Non-pigmented ciliary epithelial cell (primary cell): ENCODE data around the gene TLR10.

Experiments
- DNase-seq: peaks from one replicate; pipeline ENCODE4 v3.0.0-alpha.2; 2010; ENCODE audit warnings: low read depth

The TLR10 gene

DNA sequence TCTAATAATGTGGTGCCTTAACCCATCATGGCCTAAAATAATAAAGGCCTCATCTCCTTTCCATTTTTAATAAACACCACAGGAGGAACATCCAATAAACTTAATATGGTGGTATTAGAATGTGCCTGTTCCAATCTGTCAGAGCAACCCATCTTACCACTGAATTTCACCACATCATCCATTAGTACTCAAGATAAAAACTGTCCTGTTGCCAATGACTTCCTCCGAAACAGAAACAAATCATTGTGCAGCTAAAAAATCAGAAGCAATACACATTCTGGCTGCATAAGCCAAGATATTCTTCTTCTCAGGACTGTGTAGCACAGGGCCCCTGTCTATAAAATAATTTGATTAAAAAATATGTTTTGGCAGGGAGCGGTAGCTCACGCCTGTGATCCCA is 18.5 kb downstream of the TLR10 start:
- DNase-seq, result no peak

- no peak for DNase-seq
These were observed 20.2 kb downstream of the TLR10 start for GRCh38 chr4:38762560-38762959.

DNA sequence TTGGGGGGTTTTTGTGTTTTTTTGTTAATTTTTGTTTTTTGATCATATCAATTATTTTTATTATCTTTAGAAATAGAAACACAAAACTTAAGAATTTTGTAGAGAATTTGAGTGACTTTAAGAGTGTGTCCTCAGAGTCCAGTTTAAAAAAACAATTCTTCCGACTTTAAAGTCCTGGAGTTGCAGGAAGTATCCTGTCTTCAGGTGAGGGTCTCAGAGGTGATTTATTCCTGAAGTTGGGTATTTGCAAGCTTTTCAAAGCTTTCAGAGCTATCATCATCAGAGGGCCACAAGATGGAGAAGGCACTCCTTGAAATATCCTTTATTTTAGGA is 23.0 kb downstream of the TLR10 start:
- DNase-seq, result no peak

- no peak for DNase-seq
These were observed 23.5 kb downstream of the TLR10 start for GRCh38 chr4:38759113-38759789.

- no peak for DNase-seq
These were observed 24.7 kb downstream of the TLR10 start for GRCh38 chr4:38757945-38758600.

DNA sequence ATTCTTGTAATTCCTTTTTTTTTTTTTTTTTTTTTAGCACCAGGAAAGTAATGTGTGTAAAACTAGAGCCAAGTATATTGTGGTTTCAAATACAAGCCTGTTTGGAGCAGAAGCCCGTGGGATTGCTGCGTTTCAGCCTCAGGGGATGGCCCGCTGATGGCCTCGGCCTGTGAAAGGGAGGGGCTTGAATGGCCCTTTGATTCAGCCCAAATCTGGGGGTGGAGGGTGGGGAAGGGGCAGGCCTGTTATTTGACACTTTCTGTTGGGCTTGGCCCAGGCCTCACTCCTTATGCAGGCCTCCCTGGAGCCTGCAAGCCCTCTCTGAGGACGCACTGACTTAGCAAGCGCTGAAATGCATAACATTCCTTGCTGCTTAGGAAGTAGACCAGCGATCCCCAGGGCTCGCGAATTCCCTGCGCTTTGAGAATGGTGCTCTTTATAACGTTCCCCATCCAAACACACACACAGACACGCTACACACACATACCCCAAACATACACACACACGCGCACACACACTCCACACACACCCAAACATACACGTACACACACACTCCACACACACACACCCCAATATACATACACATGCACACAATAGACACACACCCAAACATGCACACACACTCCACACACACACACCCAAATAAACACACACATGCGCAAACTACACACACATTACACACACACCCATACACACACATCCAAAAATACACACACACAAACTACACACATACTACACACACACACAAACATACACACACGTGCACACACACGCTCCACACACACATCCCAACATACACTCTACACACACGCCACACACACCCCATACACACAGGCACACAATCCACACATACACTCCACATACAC is 29.6 kb downstream of the TLR10 start:
- DNase-seq, result peak; percentile 97

DNA sequence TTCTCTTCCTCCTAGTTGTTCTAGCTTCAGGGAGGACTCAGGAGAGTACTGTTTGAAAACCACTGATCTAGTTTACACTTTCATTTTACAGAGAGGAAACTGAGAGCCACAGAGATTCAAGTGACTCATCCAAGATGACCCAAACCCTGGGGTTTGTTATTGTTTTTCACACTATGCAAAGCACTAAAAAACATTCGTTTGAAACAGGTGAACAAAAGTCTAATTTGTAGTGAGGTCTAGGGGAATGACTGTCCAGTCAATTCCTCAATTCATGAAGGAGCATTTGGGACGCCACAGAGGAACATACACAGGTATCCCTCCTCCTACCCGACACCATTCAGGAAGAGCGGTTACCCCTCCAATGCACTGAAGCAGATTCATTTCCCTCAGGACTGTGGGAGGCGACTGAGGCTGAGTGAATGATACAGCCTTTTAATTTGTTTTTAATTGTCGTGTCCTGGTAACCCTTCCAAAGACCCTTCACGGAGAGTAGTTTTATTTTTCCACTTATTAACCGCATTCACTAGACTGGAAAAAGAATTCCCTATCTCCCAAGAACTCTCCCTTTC is 30.3 kb downstream of the TLR10 start:
- no peak for DNase-seq

DNA sequence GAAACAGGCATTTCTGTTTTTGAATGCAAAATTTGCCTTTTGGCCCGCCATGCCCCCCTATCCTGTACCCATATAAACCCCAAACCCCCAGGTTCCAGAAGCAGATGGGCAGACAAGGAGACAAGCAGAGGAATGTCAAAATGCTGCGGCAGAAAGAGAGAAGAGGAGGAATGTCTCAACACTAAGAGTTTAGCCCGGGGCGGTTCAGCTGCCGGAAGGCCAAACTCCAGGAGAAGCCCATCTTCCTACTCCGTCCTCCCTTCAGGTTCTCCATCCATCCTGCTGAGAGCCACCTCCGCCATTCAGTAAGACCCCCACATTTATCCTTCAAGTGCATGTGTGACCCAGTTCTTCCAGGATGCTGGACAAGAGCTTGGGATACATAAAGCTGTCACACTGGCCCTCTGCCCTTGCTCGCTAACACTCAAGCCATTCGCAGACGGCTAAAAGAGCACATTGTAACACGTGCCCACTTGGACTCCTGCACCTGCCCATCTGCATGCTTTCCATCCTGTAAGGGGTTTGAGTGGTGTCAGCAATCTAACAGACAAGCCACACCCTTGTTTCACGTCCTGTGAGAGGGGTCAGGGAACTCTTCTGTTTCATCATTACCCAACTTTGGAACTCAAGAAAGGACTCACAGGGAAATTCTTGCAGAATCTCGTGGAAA is 31.3 kb downstream of the TLR10 start:
- no peak for DNase-seq

DNA sequence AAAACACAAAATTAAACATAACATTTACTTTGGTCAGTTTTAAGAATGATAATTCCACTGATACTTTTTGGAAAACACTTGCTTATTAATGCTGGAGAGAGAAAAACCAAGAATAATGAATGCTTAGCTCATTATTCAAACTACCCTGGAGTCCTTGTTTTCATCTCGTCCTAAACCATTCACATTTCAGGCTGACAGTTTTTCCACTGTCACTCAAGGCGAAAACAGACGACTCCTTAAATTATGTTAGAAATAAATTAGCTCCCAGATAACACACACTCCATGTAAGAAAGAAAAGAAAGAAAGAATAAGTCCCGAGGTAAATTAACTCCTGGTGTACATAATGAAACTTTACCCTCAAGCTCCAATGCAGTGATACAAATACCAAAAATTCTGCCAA is 33.5 kb downstream of the TLR10 start:
- no peak for DNase-seq

GRCh38 chr4:38747629-38748028 is 35.2 kb downstream of the TLR10 start:
- DNase-seq, result no peak

GRCh38 chr4:38745881-38746280 is 36.9 kb downstream of the TLR10 start:
- no peak for DNase-seq

- DNase-seq, result no peak
These were observed 38.9 kb downstream of the TLR10 start for GRCh38 chr4:38743866-38744265.

GRCh38 chr4:38740303-38740702 is 42.5 kb downstream of the TLR10 start:
- DNase-seq, result no peak

GRCh38 chr4:38738940-38739803 is 43.6 kb downstream of the TLR10 start:
- no peak for DNase-seq

GRCh38 chr4:38735870-38736269 is 46.9 kb downstream of the TLR10 start:
- DNase-seq, result no peak

DNA sequence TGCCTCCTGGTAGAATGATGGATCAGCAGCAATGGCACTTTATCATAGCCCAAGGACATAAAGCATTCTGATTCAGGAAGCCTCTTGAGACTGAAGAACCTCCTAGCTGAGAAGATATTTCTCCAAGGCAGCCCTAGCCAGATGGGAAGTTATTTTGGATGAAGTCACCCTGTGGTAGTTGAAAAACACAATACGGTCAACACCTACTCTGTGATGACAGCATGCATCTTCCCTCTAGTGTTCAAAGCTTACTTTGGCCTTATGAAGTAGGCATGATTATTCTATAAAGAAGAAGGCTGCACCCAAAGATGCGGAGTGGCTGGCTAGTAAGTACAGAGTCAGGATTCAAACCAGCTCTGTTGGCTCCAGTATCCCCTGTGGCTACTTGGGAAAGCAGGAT is 47.9 kb downstream of the TLR10 start:
- no peak for DNase-seq

GRCh38 chr4:38734446-38734845 is 48.3 kb downstream of the TLR10 start:
- no peak for DNase-seq

GRCh38 chr4:38733663-38734062 is 49.1 kb downstream of the TLR10 start:
- DNase-seq, result no peak

DNA sequence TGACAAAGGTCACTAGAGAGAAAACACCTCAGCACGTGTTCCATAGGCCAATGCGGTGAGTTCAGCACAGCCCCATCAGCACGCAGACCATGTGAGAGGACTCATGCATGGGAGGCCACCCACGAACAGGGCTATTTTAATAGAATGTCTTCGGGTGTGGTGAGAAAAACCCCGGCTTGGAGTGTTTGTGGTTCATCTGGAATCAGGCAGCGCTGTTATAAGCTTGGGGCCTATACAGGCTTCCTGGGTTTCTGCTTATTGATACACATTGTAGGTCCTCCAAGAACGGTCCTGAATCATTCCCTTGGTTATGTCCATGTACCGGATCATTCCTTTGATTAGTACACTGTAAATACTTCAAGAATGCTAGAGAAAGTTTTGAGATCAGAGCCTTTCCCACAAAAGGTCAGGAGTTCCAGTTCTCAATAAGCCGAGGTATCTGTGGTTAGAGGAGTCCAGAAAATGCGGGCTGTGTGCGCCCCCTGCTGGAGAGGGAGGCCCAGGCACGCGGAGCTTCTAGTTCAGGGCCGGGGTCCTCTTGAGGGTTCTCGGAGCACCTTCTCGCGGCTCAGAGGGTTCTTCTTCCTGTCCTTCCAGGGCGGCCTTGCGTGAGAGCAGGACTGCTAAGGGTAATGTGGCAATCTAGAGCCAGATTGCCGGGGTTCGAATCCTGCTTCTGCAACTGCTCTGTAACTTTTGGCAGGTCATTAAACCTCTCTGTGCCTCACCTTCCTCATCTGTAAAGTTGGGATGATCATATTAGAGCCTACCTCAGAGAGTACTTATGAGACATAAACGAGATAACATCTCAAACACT is 51.8 kb downstream of the TLR10 start:
- DNase-seq, result peak; percentile 90

GRCh38 chr4:38730493-38730829 is 52.3 kb downstream of the TLR10 start:
- no peak for DNase-seq
